ENCODE results near the gene RAB34.

RAB34 gene

DNA sequence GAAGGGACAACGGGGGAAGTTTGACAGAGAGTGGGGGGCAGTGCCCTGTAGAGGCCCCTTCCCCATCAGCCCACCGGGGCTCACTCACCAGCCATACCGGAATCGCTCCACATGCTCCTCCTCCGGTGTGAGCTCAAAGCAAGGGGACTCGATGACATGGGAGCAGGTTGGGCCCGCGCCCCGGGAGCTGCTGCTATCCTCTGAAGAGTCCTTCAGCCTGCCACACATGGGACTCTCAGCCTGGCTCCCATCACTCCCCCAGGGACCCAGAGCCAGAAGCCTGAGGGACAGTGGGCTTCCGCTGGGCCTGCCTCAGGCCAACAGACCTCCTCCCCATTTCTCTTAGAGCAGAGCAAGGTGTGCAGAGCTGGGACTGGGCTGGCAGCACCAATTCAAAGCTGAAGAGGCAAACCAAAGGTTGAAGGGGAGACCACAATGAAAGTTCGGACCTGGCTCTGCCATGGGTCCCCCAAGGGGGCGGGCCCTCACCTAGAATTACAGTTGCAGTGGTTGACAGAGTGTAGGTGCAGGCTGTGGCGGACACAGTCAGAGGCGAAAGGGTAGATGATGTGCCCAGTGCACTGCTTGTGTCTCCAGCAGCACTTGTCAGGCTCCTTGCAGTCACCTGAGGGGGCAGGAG lies 13.3 kb downstream of the RAB34 start:
- DNase-seq (ENCODE audit: insufficient read length, low spot score) = no peak
- TF ChIP-seq POLR2A (IDR thresholded peaks at IDR 0.05; ENCODE audit: low read depth, low read length) = no peak
- FAIRE-seq = no peak

DNA sequence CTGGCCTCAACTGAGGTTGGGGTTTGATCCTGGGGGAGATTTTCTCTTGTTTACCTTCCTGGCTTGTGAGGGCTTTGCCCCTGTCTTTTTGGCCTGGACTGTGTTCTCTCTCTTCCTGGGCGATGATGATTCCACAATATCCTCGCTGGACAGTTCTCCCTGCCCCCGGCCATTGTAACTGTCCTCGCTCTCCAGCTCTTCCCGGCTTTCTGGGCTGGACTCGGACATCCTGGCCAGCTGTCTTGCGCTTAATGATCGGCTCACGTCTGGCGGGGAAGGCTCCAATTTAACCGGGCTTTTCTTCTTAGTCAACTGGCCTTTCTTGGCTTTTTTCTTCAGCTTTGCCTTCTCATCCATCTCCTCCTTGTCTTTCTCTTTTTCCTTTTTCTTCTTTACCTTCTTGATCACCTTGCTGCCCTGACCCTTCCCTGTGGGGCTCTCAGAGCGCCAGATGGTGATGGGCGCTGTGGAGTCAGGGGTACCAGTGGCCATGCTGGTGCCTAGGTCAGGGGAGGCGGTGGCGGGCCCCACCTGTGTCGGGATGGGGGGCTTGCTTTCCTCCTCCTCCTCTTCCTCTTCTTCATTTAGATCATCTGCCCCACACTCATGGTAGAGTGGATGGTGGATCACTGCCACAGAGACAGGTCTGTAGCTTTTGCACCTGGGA lies 14.0 kb downstream of the RAB34 start:
- DNase-seq (ENCODE audit: insufficient read length, low spot score) (no peak), FAIRE-seq (no peak)
- no peak for TF ChIP-seq POLR2A (IDR thresholded peaks at IDR 0.05; ENCODE audit: low read depth, low read length)

DNA sequence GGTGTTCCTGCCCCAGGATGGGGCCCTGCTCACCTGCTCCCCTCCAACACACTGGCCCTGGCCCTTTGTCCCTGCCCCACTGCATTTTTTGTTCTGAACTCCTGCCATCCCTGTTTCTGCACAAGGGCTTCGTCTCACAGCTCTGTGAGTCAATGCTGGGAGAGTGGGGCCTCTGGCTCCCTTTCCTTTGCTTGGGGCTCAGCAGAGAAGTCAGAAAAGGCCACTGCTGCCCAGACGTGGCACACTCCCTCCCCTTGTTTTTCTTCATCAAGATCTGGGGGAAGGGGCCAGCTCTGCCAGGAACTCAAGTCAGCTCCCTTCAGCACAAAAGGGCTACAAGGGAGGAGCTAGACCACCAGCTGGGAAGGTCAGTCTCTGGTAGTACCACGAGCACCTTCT lies 14.9 kb downstream of the RAB34 start:
- TF ChIP-seq POLR2A (IDR thresholded peaks at IDR 0.05; ENCODE audit: low read depth, low read length) = no peak
- FAIRE-seq = no peak
- no peak for DNase-seq (ENCODE audit: insufficient read length, low spot score)

DNA sequence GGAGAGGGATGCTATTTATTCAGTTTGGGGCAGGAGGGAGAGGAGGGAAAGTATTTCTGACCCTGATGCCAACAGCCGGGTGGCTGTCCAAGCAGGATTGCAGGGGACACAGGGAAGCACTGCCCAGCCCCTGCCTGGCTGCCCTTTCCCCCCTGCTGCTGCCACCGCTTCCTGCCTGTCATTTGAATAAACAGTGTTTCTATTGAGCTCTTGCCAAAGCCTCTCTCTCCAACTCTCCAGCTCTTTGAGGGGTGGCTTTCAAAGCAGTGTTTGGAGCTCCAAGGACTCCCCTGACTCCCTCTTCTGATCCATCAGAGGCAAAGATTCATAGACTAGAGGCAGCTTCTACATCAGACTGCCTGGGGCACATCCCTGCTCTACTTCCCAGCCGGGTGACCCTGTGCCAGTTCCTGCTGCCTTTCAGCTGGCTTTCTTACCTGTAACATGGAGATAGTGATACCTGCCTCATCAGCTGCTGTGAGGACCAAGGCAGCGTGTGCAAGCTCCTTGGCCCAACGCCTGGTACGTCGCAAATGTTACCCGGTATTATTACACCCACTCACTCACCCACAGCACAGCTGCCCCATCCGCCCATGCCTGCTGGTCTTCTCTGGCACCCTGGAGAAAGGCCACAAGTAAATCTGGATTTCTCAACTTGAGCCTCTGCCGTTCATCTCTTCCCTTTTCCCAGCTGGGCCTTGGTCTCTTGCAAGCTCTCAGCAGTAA lies 15.5 kb downstream of the RAB34 start:
- DNase-seq (ENCODE audit: insufficient read length, low spot score) (no peak), FAIRE-seq (no peak)
- TF ChIP-seq POLR2A (IDR thresholded peaks at IDR 0.05; ENCODE audit: low read depth, low read length) = no peak

DNA sequence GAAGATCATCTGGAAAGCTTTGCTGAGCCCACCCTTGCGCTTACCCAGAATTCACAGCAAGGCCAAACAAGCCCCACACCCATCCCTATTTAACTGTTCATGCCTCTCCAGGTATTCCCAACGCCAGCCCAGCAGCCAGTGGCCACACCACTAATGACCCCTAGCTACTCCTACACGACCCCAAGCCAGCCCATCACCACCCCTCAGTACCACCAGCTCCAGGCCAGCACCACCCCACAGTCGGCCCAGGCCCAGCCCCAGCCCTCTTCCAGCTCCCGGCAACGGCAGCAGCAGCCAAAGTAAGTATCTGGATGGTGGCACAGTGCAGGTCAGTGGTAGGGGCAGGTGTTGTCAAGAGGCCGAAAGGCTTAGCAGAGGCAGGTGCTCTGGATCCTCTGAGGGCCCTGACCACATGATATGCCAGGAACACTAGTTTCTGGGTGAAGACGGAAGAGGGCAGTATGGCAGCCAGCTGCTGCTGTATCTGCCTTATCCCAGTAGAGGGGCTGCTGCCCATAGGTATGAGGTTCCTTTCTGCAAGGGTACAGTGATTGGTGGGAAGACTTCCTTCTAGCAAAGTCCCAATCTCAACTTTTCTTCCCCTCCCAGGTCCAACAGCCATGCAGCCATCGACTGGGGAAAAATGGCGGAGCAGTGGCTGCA lies 16.7 kb downstream of the RAB34 start:
- no peak for FAIRE-seq
- DNase-seq (ENCODE audit: insufficient read length, low spot score) = no peak
- no peak for TF ChIP-seq POLR2A (IDR thresholded peaks at IDR 0.05; ENCODE audit: low read depth, low read length)

DNA sequence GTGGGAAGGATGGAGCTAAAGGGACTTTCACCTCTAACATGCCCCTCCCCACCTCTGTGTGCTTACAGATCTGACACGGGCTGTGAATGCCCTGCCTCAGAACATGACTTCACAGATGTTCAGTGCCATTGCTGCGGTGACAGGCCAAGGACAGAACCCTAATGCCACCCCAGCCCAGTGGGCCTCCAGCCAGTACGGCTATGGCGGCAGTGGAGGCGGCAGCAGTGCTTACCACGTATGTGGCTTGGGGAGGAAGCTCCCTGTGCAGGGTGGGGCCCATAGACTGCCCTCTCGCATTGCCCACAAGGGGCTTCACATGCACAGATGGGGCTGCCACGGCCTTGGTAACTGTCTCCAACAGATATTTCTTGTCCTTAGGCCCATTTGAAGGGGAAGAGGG lies 17.4 kb downstream of the RAB34 start:
- no peak for FAIRE-seq

DNA sequence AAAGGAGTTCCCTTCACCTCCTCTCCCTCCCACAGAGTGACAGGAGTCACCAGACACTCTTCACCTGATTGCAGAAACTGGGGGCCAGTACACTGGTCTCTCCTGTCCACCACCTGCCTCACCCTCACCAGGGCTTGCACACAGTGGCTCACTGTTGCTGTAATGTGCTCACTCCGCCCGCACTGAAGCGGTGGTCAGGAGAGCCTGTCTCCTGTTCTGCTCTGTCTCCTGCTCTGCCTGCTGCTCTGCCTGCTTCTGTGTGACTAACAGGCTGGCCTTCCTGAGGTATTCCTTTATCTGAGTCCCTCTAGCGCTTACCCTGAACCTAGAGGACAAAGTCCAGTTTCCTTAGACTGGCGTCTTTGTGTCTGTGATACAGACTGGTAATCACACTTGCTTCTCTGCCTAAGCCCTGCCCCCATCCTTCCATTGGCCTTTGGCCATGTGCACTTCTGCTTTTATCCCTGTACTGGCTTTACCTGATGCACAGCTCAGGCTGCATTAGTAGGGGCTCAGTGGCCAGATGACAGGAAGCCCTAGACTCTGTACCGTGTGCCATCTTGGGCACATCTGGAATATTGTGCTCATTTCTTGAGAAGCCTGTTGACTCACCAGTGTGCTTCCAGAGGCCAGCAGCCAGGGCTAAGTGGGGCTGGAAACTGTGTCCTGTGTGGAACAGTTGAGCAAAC lies 19.3 kb downstream of the RAB34 start:
- DNase-seq (ENCODE audit: insufficient read length, low spot score) (no peak), FAIRE-seq (no peak)
- no peak for TF ChIP-seq POLR2A (IDR thresholded peaks at IDR 0.05; ENCODE audit: low read depth, low read length)

More for the DNA sequence above, 17.4 kb downstream of the RAB34 start:
- no peak for DNase-seq (ENCODE audit: insufficient read length, low spot score)
- TF ChIP-seq POLR2A (IDR thresholded peaks at IDR 0.05; ENCODE audit: low read depth, low read length) = no peak

DNA sequence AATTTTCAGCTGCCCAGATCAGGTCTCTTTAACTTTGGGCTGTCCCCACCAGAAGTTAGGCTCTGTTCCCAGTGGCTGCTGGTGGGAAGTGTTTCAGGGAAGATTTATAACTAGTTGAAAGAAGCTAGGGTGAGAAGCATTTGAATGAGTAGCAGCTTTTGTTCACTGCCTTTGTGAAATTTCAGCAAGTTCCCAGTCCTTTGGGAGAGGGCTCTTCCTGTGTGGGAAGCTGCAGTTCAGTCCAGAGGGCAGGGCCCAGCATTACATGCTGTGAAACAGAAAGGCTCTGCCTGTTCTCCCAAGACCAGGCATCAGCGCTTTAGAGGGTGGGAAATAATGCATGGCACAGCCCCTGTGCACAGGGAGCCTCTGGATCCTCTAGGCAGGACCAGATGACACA lies 23.8 kb downstream of the RAB34 start:
- no peak for TF ChIP-seq POLR2A (IDR thresholded peaks at IDR 0.05; ENCODE audit: low read depth, low read length)
- no peak for FAIRE-seq
- no peak for DNase-seq (ENCODE audit: insufficient read length, low spot score)

DNA sequence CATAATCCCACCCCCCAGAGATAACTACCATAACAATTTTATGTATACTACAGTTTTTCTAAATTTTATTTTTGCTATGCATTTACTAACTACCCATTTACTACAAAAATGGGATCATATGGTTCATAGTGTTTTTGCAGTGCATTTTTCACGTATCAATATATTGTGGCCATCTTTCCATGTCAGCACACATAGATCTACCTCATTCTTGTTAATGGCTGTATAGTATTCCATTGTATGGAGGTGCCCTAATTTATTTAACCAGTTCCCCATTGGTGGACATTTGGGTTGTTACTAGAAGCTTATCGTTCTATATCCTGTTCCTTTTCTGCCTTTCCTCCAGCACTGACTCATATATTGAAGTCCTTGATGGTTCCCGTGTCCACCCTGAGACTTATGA lies 28.7 kb downstream of the RAB34 start:
- TF ChIP-seq POLR2A (IDR thresholded peaks at IDR 0.05; ENCODE audit: low read depth, low read length) = no peak
- FAIRE-seq (no peak), DNase-seq (ENCODE audit: insufficient read length, low spot score) (no peak)

DNA sequence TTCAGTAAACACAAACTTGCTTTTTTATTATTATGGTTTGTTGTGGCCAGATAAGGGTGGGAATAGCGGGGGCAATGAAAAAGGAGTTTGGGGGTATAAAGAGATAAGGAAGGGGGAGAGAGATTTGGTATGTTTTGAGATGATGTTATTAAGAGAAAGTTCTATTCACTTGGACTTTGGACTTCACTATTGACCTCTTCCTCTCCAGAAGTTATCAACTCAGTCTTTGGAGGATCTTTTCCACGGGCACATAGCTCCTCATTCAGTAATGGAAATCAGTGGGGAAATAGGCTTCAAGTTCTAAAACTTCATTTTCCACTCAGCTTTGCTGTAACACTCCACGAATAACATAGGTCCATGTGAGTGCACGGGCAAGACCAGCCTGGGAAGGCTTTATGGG lies 29.2 kb downstream of the RAB34 start:
- FAIRE-seq = no peak
- no peak for TF ChIP-seq POLR2A (IDR thresholded peaks at IDR 0.05; ENCODE audit: low read depth, low read length)
- no peak for DNase-seq (ENCODE audit: insufficient read length, low spot score)

DNA sequence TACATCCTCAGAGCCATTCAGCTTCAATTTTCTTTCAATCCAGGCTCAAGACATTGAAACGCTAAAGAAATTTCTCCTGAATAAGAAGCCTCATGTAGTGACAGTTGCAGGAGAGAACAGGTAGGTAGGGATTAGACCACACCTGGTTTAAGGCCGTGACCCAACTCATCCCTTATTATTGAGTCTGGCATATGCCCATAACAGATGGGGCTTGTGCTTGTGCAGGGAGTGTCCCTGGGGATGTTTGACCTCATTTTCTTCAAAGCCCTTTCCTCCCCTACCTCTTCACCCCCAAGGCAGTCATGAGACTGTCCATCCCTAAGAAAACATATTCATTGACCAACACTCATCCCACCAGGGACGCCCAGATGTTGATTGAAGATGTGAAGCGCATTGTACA lies 31.4 kb downstream of the RAB34 start:
- TF ChIP-seq POLR2A (IDR thresholded peaks at IDR 0.05; ENCODE audit: low read depth, low read length) = no peak
- DNase-seq (ENCODE audit: insufficient read length, low spot score) (no peak), FAIRE-seq (no peak)

DNA sequence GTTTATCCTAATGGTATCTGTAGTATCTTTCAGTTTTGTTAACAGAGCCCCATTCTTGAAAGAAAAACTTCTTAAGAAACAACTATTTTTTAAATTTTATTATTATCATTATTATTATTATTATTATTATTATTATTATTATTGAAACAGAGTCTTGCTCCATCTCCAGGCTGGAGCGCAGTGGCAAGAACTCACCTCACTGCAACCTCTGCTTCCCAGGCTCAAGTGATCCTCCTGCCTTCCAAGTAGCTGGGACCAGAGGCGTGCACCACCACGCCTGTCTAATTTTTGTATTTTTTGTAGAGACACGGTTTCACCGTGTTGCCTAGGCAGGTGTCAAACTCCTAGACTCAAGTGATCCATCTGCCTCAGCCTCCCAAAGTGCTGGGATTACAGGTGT lies 32.3 kb downstream of the RAB34 start:
- no peak for FAIRE-seq
- TF ChIP-seq POLR2A (IDR thresholded peaks at IDR 0.05; ENCODE audit: low read depth, low read length) = no peak
- no peak for DNase-seq (ENCODE audit: insufficient read length, low spot score)

DNA sequence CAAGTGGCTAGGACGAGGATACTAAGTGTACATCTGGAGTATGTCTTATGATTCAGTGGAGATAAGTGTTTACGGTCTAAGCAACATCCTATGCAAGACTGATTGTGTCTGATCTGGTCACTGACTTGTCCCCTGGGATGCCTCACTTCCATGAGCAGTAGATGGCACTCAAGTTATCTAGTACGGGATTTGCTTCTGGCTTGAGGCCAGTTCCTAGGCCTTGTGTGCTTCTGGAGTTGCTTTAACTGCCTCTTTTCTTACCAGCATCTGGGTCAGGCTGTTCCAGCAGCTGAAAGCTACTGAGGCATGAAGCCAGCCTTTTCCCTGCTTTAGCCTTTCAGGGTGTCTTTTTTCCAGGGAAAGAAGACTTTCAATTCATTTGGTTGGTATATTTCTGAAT lies 32.7 kb downstream of the RAB34 start:
- TF ChIP-seq POLR2A (IDR thresholded peaks at IDR 0.05; ENCODE audit: low read depth, low read length) = no peak
- DNase-seq (ENCODE audit: insufficient read length, low spot score) (no peak), FAIRE-seq (no peak)

DNA sequence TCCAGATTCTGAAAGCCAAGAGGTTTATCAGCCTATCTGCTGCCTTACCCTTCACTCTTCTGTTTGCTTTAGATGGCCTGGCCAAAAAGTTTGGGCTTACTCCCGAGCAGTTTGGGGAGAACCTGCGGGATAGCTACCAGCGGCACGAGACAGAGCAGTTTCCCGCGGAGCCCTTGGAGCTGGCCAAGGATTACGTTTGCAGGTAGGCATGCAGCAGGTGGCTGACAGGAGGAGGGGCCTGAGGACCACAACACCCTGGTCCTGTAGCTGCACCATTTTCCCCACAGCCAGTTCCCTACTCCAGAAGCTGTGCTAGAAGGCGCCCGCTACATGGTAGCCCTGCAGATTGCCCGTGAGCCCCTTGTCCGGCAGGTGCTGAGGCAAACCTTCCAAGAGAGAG lies 35.0 kb downstream of the RAB34 start:
- no peak for TF ChIP-seq POLR2A (IDR thresholded peaks at IDR 0.05; ENCODE audit: low read depth, low read length)
- FAIRE-seq (no peak), DNase-seq (ENCODE audit: insufficient read length, low spot score) (no peak)
